ENCODE results near the gene KY.

DNA sequence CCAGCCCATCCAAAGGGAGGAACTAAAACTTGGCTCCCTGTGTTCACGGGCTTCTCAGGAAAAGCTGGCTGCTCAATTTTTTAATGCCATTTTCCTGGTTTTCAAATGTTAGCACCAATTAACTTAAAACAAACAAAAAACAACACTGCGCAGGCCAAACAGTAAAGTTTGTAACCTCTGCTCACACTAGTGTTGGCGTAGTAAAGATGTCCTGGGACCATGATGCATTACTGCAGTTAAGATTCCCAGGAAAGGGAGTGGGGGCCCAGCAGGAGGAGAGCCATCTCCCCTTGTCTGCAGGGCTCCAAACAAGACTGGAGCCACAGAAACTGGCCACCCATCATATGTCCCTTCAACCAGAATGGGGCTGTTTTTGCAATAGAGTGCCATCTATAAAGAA is 74.0 kb downstream of the KY start:
- TF ChIP-seq, protein P1, sequence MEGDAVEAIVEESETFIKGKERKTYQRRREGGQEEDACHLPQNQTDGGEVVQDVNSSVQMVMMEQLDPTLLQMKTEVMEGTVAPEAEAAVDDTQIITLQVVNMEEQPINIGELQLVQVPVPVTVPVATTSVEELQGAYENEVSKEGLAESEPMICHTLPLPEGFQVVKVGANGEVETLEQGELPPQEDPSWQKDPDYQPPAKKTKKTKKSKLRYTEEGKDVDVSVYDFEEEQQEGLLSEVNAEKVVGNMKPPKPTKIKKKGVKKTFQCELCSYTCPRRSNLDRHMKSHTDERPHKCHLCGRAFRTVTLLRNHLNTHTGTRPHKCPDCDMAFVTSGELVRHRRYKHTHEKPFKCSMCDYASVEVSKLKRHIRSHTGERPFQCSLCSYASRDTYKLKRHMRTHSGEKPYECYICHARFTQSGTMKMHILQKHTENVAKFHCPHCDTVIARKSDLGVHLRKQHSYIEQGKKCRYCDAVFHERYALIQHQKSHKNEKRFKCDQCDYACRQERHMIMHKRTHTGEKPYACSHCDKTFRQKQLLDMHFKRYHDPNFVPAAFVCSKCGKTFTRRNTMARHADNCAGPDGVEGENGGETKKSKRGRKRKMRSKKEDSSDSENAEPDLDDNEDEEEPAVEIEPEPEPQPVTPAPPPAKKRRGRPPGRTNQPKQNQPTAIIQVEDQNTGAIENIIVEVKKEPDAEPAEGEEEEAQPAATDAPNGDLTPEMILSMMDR (IDR thresholded peaks at IDR 0.05 in 4 of 5, conservative IDR thresholded peaks at IDR 0.05 in 1 of 5): no peak
- TF ChIP-seq POLR2A (IDR thresholded peaks at IDR 0.05): no peak

All from gastrocnemius medialis (tissue), 4 donors.